Right atrium auricular region (tissue), 2 donors: ENCODE data around the gene WIPI1. TPM values are rescaled to one million over a fixed set of nuclear protein-coding genes. Genes with fewer than 3 reads are reported as not detected.

Experiments
- DNase-seq: peaks from one replicate; pipeline ENCODE4 v3.0.0-alpha.2; 2019; ENCODE audit warnings: low spot score
- H3K27ac ChIP-seq, 2 donors: fragments of 200-600 bp; sonication (generic); 1 replicate in 1 of 2; 2 replicates in 1 of 2; pipeline ENCODE4 v1.5.1; 2016 to 2019
- H3K27me3 ChIP-seq, 2 donors: fragments of 200-600 bp; sonication (generic); one replicate each; pipeline versions ENCODE4 v1.5.1 to v1.6.0; 2017 to 2019
- H3K36me3 ChIP-seq: fragments of 200-600 bp; sonication (generic); one replicate; pipeline ENCODE4 v1.5.1; 2016
- H3K4me1 ChIP-seq, 2 donors: fragments of 200-600 bp; sonication (generic); one replicate each; pipeline versions ENCODE4 v1.5.1 to v1.6.0; 2017 to 2019
- H3K4me3 ChIP-seq, 2 donors: fragments of 200-600 bp; sonication (generic); 1 replicate in 1 of 2; 2 replicates in 1 of 2; pipeline ENCODE4 v1.5.1; 2017 to 2019; ENCODE audit warnings: mild to moderate bottlenecking in 1 of 2, moderate library complexity in 1 of 2
- H3K9me3 ChIP-seq, 2 donors: fragments of 200-600 bp; sonication (generic); one replicate each; pipeline ENCODE4 v1.5.1; 2019
- total RNA-seq, 2 donors: library from RNA; depleted of rRNA; stranded (reverse); fragments of >200 nt; gene quantifications; one replicate each; pipeline ENCODE4 v1.1.0, GENCODE V29; 2016
- TF ChIP-seq, protein P1 (sequence below), 2 donors: fragments of 200-600 bp; sonication (generic); IDR thresholded peaks; one replicate each; pipeline ENCODE4 v1.5.1; 2019; ENCODE audit warnings: antibody characterized with exemption in 2 of 2

The WIPI1 gene
- total RNA-seq, 2 donors from 2014 or later, result 50.3 to 76.2 TPM

DNA sequence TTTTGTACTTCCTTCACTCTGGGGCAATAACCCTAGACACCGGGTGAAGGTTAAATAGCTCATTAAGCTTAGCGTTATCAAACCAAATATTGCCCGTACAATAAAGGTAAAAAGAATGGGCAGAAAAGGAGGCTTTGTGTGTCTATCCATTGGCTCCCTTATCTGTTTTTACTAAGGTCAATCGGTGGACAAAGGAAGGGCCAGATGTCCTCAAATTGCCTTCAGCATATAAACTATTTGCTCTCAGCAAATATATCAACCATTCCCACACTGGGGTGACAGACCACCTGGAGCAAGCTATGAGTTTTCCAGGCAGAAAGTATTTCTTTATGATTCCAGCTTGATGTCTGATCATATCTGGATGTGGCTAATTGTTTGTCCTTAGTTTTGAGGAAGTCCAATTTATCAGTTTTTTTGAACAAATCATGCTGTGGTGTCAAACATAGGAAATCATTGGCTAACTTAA is 25.3 kb upstream of the WIPI1 start:
- no peak overlapping the region for H3K27ac ChIP-seq
- H3K9me3 ChIP-seq, result no peaks in the 10 kb centered on the region
- no peak overlapping the region for H3K4me3 ChIP-seq
- H3K4me1 ChIP-seq, result peaks cover 0 to 14% of the 10 kb centered on the region in 2 donors
- H3K27me3 ChIP-seq, result no peaks in the 10 kb centered on the region
- DNase-seq, result no peak
- H3K36me3 ChIP-seq, result no peaks in the 10 kb centered on the region
- TF ChIP-seq, protein P1, sequence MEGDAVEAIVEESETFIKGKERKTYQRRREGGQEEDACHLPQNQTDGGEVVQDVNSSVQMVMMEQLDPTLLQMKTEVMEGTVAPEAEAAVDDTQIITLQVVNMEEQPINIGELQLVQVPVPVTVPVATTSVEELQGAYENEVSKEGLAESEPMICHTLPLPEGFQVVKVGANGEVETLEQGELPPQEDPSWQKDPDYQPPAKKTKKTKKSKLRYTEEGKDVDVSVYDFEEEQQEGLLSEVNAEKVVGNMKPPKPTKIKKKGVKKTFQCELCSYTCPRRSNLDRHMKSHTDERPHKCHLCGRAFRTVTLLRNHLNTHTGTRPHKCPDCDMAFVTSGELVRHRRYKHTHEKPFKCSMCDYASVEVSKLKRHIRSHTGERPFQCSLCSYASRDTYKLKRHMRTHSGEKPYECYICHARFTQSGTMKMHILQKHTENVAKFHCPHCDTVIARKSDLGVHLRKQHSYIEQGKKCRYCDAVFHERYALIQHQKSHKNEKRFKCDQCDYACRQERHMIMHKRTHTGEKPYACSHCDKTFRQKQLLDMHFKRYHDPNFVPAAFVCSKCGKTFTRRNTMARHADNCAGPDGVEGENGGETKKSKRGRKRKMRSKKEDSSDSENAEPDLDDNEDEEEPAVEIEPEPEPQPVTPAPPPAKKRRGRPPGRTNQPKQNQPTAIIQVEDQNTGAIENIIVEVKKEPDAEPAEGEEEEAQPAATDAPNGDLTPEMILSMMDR (IDR thresholded peaks at IDR 0.05), result no peak

DNA sequence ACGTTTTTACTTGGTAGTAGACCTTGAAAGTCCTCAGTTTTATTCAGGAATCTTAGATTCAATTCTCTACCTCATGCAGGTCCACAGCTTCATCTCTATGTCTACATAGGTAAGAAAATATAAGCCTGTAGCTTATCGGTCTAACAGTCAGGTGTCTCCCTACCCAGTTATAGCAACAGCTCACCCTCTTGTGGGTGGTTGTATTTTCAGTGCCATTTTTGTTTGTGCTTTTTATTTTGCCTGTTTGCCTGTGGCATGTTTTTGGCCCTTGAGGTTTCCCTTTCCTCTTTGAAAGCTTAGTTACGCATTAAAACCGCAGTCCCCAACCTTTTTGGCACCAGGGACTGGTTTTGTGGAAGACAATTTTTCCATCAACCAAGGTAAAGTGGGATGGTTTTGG is 23.6 kb upstream of the WIPI1 start:
- Histone ChIP-seq H3K27ac (no peak overlapping the region), H3K27me3 (no peaks in the 10 kb centered on the region), H3K4me3 (no peak overlapping the region), H3K4me1 (peaks cover 0 to 11% of the 10 kb centered on the region in 2 donors), H3K9me3 (no peaks in the 10 kb centered on the region), H3K36me3 (no peaks in the 10 kb centered on the region)
- no peak for DNase-seq
- TF ChIP-seq, protein P1 (IDR thresholded peaks at IDR 0.05), result no peak

DNA sequence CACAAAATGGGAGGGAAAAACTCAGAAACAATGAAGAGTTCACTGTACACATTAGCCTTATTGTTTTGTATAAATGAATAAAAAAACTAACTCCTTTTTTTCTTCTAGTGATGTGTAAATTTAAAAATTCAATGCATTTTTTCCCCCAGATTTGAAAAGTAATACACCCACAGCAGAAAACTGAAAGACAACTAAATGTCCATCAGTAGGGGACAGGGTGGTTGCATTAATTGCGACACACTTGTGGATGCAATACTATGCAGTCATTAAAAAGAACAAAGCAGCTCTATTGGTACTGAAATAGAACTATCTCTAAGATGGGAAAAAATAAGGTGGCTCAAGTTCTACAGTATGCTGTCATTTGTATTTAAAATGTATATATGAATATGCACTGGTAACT is 13.7 kb upstream of the WIPI1 start:
- H3K9me3 ChIP-seq, result peaks cover 0 to 7% of the 10 kb centered on the region in 2 donors
- H3K36me3 ChIP-seq, result no peaks in the 10 kb centered on the region
- TF ChIP-seq, protein P1 (IDR thresholded peaks at IDR 0.05), result no peak
- DNase-seq, result no peak
- H3K27me3 ChIP-seq, result no peaks in the 10 kb centered on the region
- H3K4me1 ChIP-seq, result peaks cover 0 to 33% of the 10 kb centered on the region in 2 donors
- peak overlapping the region; percentile 52 to 79 for H3K27ac ChIP-seq
- no peak overlapping the region for H3K4me3 ChIP-seq

DNA sequence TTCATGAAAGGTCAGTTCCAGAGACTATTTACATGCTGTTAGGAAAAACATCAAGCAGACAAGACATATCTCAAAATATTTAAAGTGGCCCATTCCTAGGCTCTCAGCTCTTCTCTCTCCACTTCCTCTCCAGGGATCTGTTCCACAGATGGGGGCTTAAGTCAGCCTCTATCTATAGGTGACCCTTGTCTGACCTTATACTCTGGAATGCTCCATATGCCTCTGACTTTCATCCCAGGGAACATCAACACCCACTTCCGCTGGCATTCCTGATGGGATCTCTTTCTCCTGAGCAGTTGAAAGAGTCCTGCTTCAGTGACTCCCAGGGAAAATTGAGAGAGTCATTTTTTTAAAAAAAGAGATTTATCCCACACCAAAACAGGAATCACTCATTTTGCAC is 11.5 kb upstream of the WIPI1 start:
- DNase-seq, result no peak
- H3K36me3 ChIP-seq, result no peaks in the 10 kb centered on the region
- H3K4me1 ChIP-seq, result peaks cover 0 to 25% of the 10 kb centered on the region in 2 donors
- H3K27me3 ChIP-seq, result no peaks in the 10 kb centered on the region
- H3K27ac ChIP-seq, result peak overlapping the region; percentile 91 to 95
- H3K9me3 ChIP-seq, result peaks cover 0 to 7% of the 10 kb centered on the region in 2 donors
- no peak overlapping the region for H3K4me3 ChIP-seq
- TF ChIP-seq, protein P1 (IDR thresholded peaks at IDR 0.05), result no peak

DNA sequence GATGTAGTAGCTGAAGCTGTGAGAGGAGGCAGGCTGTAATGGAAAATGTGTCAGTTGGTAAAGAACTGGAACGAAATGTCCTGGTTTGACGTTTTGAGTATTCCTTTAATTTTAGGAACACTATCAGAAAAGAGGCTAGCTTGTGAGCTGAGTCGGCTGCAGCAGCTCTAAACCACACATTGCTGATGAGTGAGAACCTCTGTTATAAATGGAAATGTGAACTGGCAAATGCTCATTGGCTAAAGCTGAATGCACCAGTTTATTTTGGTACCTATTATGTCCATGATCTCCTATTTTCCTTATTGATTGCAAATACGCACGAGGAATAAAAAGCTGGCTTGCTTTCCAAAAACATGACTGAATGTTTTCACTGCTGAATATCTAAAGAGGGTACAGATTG is 11.0 kb upstream of the WIPI1 start:
- peaks cover 0 to 7% of the 10 kb centered on the region in 2 donors for H3K9me3 ChIP-seq
- TF ChIP-seq, protein P1 (IDR thresholded peaks at IDR 0.05), result no peak
- H3K4me3 ChIP-seq, result no peak overlapping the region
- no peak for DNase-seq
- H3K36me3 ChIP-seq, result no peaks in the 10 kb centered on the region
- H3K27ac ChIP-seq, result peak overlapping the region; percentile 91 to 95
- peaks cover 0 to 22% of the 10 kb centered on the region in 2 donors for H3K4me1 ChIP-seq
- H3K27me3 ChIP-seq, result no peaks in the 10 kb centered on the region
